CD4-positive, alpha-beta memory T cell (primary cell): ENCODE results near the gene SLC41A3. TPM values are rescaled to one million over a fixed set of nuclear protein-coding genes. Genes with fewer than 3 reads are reported as not detected.

Experiments used
- polyA plus RNA-seq, 2 donors: library from polyadenylated mRNA; unstranded; fragments of 300-500 nt; fragmentation: Illumina TruSeq; gene quantifications; one replicate each; pipeline ENCODE4 v1.2.3, GENCODE V29; 2021
- total RNA-seq, 2 experiments: library from RNA; stranded (reverse); gene quantifications; one replicate each; pipeline ENCODE4 v1.2.3, GENCODE V29; 2021

SLC41A3 gene
- total and polyA plus RNA-seq, 4 experiments from 2014 or later = 22.5 to 41.2 (median 32.8) TPM

Other genes with a start within 250 kb of the SLC41A3 start
- gene ROPN1B, start 114.9 kb downstream of the SLC41A3 start, total RNA-seq = not detected
- not detected for gene ROPN1B, start 114.9 kb downstream of the SLC41A3 start, polyA plus RNA-seq
- gene ALDH1L1, start 96.5 kb upstream of the SLC41A3 start, total RNA-seq = not detected
- gene ALDH1L1, start 96.5 kb upstream of the SLC41A3 start, polyA plus RNA-seq = not detected